GM19395 (cell line): ENCODE results near the gene CYP27C1.
"Not testable (repeated sequence)": the region's sequence is repeated elsewhere in the genome, so short reads cannot be mapped to it uniquely, and the experiment has no call there.

Experiments
- ATAC-seq: cut with Tn5 transposase; IDR thresholded peaks from one replicate; pipeline ENCODE4 v1.9.1; 2021; ENCODE audit warnings: mild to moderate bottlenecking, moderate library complexity; ENCODE audit not compliant: unreplicated experiment

The CYP27C1 gene

GRCh38 chr2:127220102-127220767 is at the start of gene CYP27C1:
Gene CYP27C1, minus strand, starts transcription at chr2:127220299. Its CDS starts 29 bp downstream, at chr2:127220270.
- no peak for ATAC-seq

- ATAC-seq: no peak
Measured at GRCh38 chr2:127261804-127262406, 41.8 kb upstream of the CYP27C1 start.

- no peak for ATAC-seq
Measured at GRCh38 chr2:127259355-127259754, 39.3 kb upstream of the CYP27C1 start.

GRCh38 chr2:127256866-127257265 is 36.8 kb upstream of the CYP27C1 start:
- ATAC-seq: no peak

- no peak for ATAC-seq
Measured at GRCh38 chr2:127256381-127256780, 36.3 kb upstream of the CYP27C1 start.

GRCh38 chr2:127255721-127256120 is 35.6 kb upstream of the CYP27C1 start:
- no peak for ATAC-seq

GRCh38 chr2:127255146-127255545 is 35.0 kb upstream of the CYP27C1 start:
- no peak for ATAC-seq

GRCh38 chr2:127254386-127254981 is 34.4 kb upstream of the CYP27C1 start:
- ATAC-seq: no peak

- not testable (repeated sequence) for ATAC-seq
Measured at GRCh38 chr2:127241184-127241583, 21.1 kb upstream of the CYP27C1 start.

- ATAC-seq: no peak
Measured at GRCh38 chr2:127239395-127239794, 19.3 kb upstream of the CYP27C1 start.

- not testable (repeated sequence) for ATAC-seq
Measured at GRCh38 chr2:127237768-127238167, 17.7 kb upstream of the CYP27C1 start.

- no peak for ATAC-seq
Measured at GRCh38 chr2:127235082-127235702, 15.1 kb upstream of the CYP27C1 start.

- ATAC-seq: no peak
Measured at GRCh38 chr2:127233710-127234109, 13.6 kb upstream of the CYP27C1 start.

- ATAC-seq: no peak
Measured at GRCh38 chr2:127231130-127231865, 11.2 kb upstream of the CYP27C1 start.

GRCh38 chr2:127229555-127229954 is 9.5 kb upstream of the CYP27C1 start:
- no peak for ATAC-seq

- ATAC-seq: no peak
Measured at GRCh38 chr2:127228102-127228501, 8.0 kb upstream of the CYP27C1 start.

- ATAC-seq: not testable (repeated sequence)
Measured at GRCh38 chr2:127227264-127227660, 7.2 kb upstream of the CYP27C1 start.

- peak; percentile 88 for ATAC-seq
Measured at GRCh38 chr2:127226520-127227263, 6.6 kb upstream of the CYP27C1 start.

GRCh38 chr2:127226132-127226519 is 6.0 kb upstream of the CYP27C1 start:
- no peak for ATAC-seq

- no peak for ATAC-seq
Measured at GRCh38 chr2:127225186-127225960, 5.3 kb upstream of the CYP27C1 start.
